CD4-positive, alpha-beta T cell treated with Interleukin-15 for 4 hours (primary cell): ENCODE data around the gene FHIT.

Source experiments
- DNase-seq: peaks from one replicate; pipeline ENCODE4 v3.0.0-alpha.2; 2020; ENCODE audit warnings: low spot score

FHIT gene

GRCh38 chr3:60622349-60622748 lies 628.9 kb downstream of the FHIT start:
- DNase-seq: no peak

GRCh38 chr3:60617188-60617587 lies 634.1 kb downstream of the FHIT start:
- no peak for DNase-seq

- DNase-seq: no peak
These were observed 637.4 kb downstream of the FHIT start for GRCh38 chr3:60613769-60614303.

GRCh38 chr3:60610441-60611112 lies 640.7 kb downstream of the FHIT start:
- no peak for DNase-seq

- no peak for DNase-seq
These were observed 641.8 kb downstream of the FHIT start for GRCh38 chr3:60609446-60609845.

- DNase-seq: no peak
These were observed 647.4 kb downstream of the FHIT start for GRCh38 chr3:60603860-60604259.

- no peak for DNase-seq
These were observed 650.4 kb downstream of the FHIT start for GRCh38 chr3:60600848-60601247.

GRCh38 chr3:60599586-60599985 lies 651.7 kb downstream of the FHIT start:
- DNase-seq: no peak

GRCh38 chr3:60598671-60599070 lies 652.6 kb downstream of the FHIT start:
- DNase-seq: no peak

- DNase-seq: no peak
These were observed 657.2 kb downstream of the FHIT start for GRCh38 chr3:60594025-60594424.

GRCh38 chr3:60591267-60591666 lies 660.0 kb downstream of the FHIT start:
- no peak for DNase-seq

GRCh38 chr3:60588806-60589205 lies 662.4 kb downstream of the FHIT start:
- DNase-seq: no peak

- DNase-seq: no peak
These were observed 665.3 kb downstream of the FHIT start for GRCh38 chr3:60585918-60586317.

- no peak for DNase-seq
These were observed 667.0 kb downstream of the FHIT start for GRCh38 chr3:60584250-60584649.

GRCh38 chr3:60582288-60582687 lies 669.0 kb downstream of the FHIT start:
- no peak for DNase-seq

- no peak for DNase-seq
These were observed 670.4 kb downstream of the FHIT start for GRCh38 chr3:60580809-60581208.

GRCh38 chr3:60579734-60580133 lies 671.5 kb downstream of the FHIT start:
- DNase-seq: no peak

- no peak for DNase-seq
These were observed 672.3 kb downstream of the FHIT start for GRCh38 chr3:60578936-60579335.

GRCh38 chr3:60577601-60578000 lies 673.7 kb downstream of the FHIT start:
- no peak for DNase-seq

- DNase-seq: no peak
These were observed 675.5 kb downstream of the FHIT start for GRCh38 chr3:60575718-60576272.

- DNase-seq: no peak
These were observed 677.0 kb downstream of the FHIT start for GRCh38 chr3:60574046-60574769.

- DNase-seq: no peak
These were observed 677.8 kb downstream of the FHIT start for GRCh38 chr3:60573494-60573893.

GRCh38 chr3:60571511-60571910 lies 679.7 kb downstream of the FHIT start:
- no peak for DNase-seq
